ENCODE measurements around the gene ITLN2.
"Not testable (repeated sequence)": the region's sequence is repeated elsewhere in the genome, so short reads cannot be mapped to it uniquely, and the experiment has no call there.

Gene ITLN2

GRCh38 chr1:160924791-160925651 lies 29.6 kb downstream of the ITLN2 start:
- Mint-ChIP-seq H3K9me3 (peaks cover 70% of the 10 kb centered on the region), H3K27me3 (ENCODE audit: low read depth, poor library complexity) (peaks cover 5% of the 10 kb centered on the region), H3K4me1 (no peaks in the 10 kb centered on the region), H3K27ac (no peak overlapping the region), H3K4me3 (no peak overlapping the region), H3K36me3 (ENCODE audit: low read depth) (peaks cover 6% of the 10 kb centered on the region)
- DNase-seq: no peak
- TF ChIP-seq CTCF (IDR thresholded peaks at IDR 0.05): no peak

GRCh38 chr1:160916666-160917065 lies 37.9 kb downstream of the ITLN2 start:
- H3K4me1 Mint-ChIP-seq: peaks cover 10% of the 10 kb centered on the region
- TF ChIP-seq CTCF (IDR thresholded peaks at IDR 0.05): no peak
- no peak overlapping the region for H3K4me3 Mint-ChIP-seq
- peaks cover 6% of the 10 kb centered on the region for H3K36me3 Mint-ChIP-seq (ENCODE audit: low read depth)
- no peak overlapping the region for H3K27ac Mint-ChIP-seq
- peaks cover 31% of the 10 kb centered on the region for H3K9me3 Mint-ChIP-seq
- DNase-seq: no peak
- peaks cover 2% of the 10 kb centered on the region for H3K27me3 Mint-ChIP-seq (ENCODE audit: low read depth, poor library complexity)

DNA sequence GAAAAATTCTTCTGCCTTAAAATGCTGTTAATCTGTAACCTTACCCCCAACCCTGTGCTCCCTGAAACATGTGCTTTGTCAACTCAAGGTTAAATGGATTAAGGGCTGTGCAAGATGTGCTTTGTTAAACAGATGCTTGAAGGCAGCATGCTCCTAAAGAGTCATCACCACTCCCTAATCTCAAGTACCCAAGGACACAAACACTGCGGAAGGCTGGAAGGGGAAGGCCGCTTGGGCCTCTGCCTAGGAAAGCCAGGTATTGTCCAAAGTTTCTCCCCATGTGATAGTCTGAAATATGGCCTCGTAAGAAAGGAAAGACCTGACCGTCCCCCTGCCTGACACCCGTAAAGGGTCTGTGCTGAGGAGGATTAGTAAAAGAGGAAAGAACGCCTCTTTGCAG lies 41.4 kb downstream of the ITLN2 start:
- not testable (repeated sequence) for H3K4me3 Mint-ChIP-seq; DNase-seq; H3K27me3 Mint-ChIP-seq (ENCODE audit: low read depth, poor library complexity); H3K27ac Mint-ChIP-seq; H3K9me3 Mint-ChIP-seq; H3K36me3 Mint-ChIP-seq (ENCODE audit: low read depth)
- peaks cover 10% of the 10 kb centered on the region for H3K4me1 Mint-ChIP-seq

GRCh38 chr1:160911925-160912324 lies 42.7 kb downstream of the ITLN2 start:
- no peaks in the 10 kb centered on the region for H3K27me3 Mint-ChIP-seq (ENCODE audit: low read depth, poor library complexity)
- no peaks in the 10 kb centered on the region for H3K36me3 Mint-ChIP-seq (ENCODE audit: low read depth)
- no peak for DNase-seq
- peaks cover 10% of the 10 kb centered on the region for H3K4me1 Mint-ChIP-seq
- no peak for TF ChIP-seq CTCF (IDR thresholded peaks at IDR 0.05)
- no peak overlapping the region for H3K27ac Mint-ChIP-seq
- H3K9me3 Mint-ChIP-seq: no peaks in the 10 kb centered on the region
- H3K4me3 Mint-ChIP-seq: no peak overlapping the region

GRCh38 chr1:160911441-160911840 lies 43.2 kb downstream of the ITLN2 start:
- Mint-ChIP-seq H3K4me1 (peaks cover 10% of the 10 kb centered on the region), H3K27ac (no peak overlapping the region), H3K36me3 (ENCODE audit: low read depth) (no peaks in the 10 kb centered on the region), H3K9me3 (no peaks in the 10 kb centered on the region), H3K27me3 (ENCODE audit: low read depth, poor library complexity) (peaks cover 2% of the 10 kb centered on the region), H3K4me3 (no peak overlapping the region)
- TF ChIP-seq CTCF (IDR thresholded peaks at IDR 0.05): no peak
- no peak for DNase-seq

GRCh38 chr1:160910170-160910750 lies 44.3 kb downstream of the ITLN2 start:
- H3K4me3 Mint-ChIP-seq: no peak overlapping the region
- no peaks in the 10 kb centered on the region for H3K36me3 Mint-ChIP-seq (ENCODE audit: low read depth)
- H3K9me3 Mint-ChIP-seq: no peaks in the 10 kb centered on the region
- no peak for DNase-seq
- TF ChIP-seq CTCF (IDR thresholded peaks at IDR 0.05): no peak
- H3K27ac Mint-ChIP-seq: no peak overlapping the region
- peaks cover 10% of the 10 kb centered on the region for H3K4me1 Mint-ChIP-seq
- H3K27me3 Mint-ChIP-seq (ENCODE audit: low read depth, poor library complexity): peaks cover 4% of the 10 kb centered on the region

Data from nephron progenitor cell (in vitro differentiated cells).